SK-N-SH (cell line): Measurements from ENCODE around the gene LSM10.

Experiments used
- CHD2 ChIP-seq: fragments of 150-350 bp; IDR thresholded peaks from 2 replicates; pipeline ENCODE4 v1.6.1; 2018; ENCODE audit warnings: low read length; ENCODE audit not compliant: partially characterized antibody
- ELF1 ChIP-seq: IDR thresholded peaks from 2 replicates; pipeline ENCODE4 v1.4.0; 2012
- EP300 ChIP-seq, 2 experiments: IDR thresholded peaks; 2 replicates each; pipeline versions ENCODE4 v1.4.0 to v1.6.1; 2012; ENCODE audit warnings: borderline replicate concordance in 1 of 2, low read depth in 1 of 2, low read length in 1 of 2
- FOXJ3 ChIP-seq: sonication (generic); formaldehyde crosslinking; IDR thresholded peaks from 2 replicates; pipeline ENCODE4 v1.5.1; 2020; ENCODE audit warnings: mild to moderate bottlenecking, missing genetic modification reagents
- GATA2 ChIP-seq: sonication (generic); formaldehyde crosslinking; IDR thresholded peaks from 2 replicates; pipeline ENCODE4 v1.5.0; 2020; ENCODE audit warnings: mild to moderate bottlenecking, missing genetic modification reagents
- MEF2A ChIP-seq: IDR thresholded peaks from 2 replicates; pipeline ENCODE4 v1.4.0; 2012; ENCODE audit warnings: low read depth, borderline replicate concordance
- MXI1 ChIP-seq: IDR thresholded peaks from 2 replicates; pipeline ENCODE4 v1.6.1; 2012; ENCODE audit warnings: mild to moderate bottlenecking, low read depth, low read length, improper control_type of control experiment
- POLR2AphosphoS5 ChIP-seq: IDR thresholded peaks from 2 replicates; pipeline ENCODE4 v1.6.1; 2012; ENCODE audit warnings: low read depth, low read length
- RAD21 ChIP-seq: IDR thresholded peaks from 2 replicates; pipeline ENCODE4 v1.6.1; 2012; ENCODE audit warnings: mild to moderate bottlenecking, low read length
- RFX5 ChIP-seq: IDR thresholded peaks from 2 replicates; pipeline ENCODE4 v1.6.1; 2012; ENCODE audit warnings: mild to moderate bottlenecking, improper control_type of control experiment, low read length
- SIN3A ChIP-seq: IDR thresholded peaks from 2 replicates; pipeline ENCODE4 v1.6.1; 2012; ENCODE audit warnings: low read depth, mild to moderate bottlenecking, low read length, moderate library complexity, borderline replicate concordance
- TAF1 ChIP-seq: IDR thresholded peaks from 2 replicates; pipeline ENCODE4 v1.6.1; 2012; ENCODE audit warnings: low read depth, mild to moderate bottlenecking, low read length, moderate library complexity, borderline replicate concordance
- TF ChIP-seq, protein P1 (sequence below): fragments of 200-600 bp; sonication (generic); IDR thresholded peaks from 2 replicates; pipeline ENCODE4 v1.6.1; 2017; ENCODE audit warnings: antibody characterized with exemption, mild to moderate bottlenecking, moderate library complexity
- TF ChIP-seq, protein P2 (sequence below): IDR thresholded peaks from 2 replicates; pipeline ENCODE4 v1.4.0; 2012; ENCODE audit warnings: low read depth, borderline replicate concordance

DNA sequence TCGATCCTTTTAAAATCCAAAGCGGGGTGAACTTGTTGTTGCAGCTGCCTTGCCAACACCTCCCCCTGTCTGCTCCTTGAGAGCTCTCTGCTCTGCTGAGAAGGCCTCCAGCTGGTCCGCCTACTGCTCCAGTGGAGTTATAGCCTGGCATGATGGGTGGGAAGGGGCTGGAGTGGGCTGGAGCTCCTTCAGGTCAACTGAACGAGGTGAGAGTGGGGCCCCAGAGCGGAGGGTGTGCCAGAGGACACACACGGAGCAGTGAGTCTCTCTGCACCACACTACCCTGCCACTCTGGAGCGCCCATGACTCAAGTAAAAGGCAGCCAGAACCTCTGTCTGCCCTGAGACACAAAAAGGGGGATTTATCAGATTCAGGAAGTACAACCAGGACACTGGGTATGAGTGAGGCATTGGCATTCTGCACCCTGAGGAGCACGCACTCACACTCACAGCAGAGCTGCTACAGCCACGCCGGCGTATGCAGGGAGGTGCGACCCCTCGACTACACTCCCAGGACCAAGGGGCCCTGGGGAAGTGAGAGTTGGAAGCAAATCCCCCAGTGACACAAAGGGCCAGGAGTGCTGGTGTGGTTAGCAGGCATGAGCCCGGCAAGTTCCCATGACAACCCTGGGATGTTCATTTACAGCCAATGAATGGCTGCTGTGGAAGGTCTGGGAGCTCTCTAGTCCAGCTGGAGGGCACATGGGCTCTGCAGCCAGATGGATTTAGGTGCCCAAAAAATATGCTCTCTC lies 46.3 kb downstream of the LSM10 start:
- TF ChIP-seq GATA2 (no peak), RFX5 (no peak), MEF2A (no peak), TAF1 (0 out of 2 replicates have a peak, but pooled peaks have one; percentile 45), CHD2 (no peak), MXI1 (peak; percentile 88), RAD21 (0 out of 2 replicates have a peak, but pooled peaks have one; percentile 9), POLR2AphosphoS5 (peak; percentile 59), EP300 (IDR thresholded peaks at IDR 0.05; ENCODE audit: borderline replicate concordance in 1 of 2, low read depth in 1 of 2, low read length in 1 of 2) (peak in 1 of 2 experiments; percentile 72; a peak in 1 of 4 replicates), FOXJ3 (CRISPR knock-in tag) (no peak), SIN3A (no peak), ELF1 (peak; percentile 82)
- TF ChIP-seq, protein P1, sequence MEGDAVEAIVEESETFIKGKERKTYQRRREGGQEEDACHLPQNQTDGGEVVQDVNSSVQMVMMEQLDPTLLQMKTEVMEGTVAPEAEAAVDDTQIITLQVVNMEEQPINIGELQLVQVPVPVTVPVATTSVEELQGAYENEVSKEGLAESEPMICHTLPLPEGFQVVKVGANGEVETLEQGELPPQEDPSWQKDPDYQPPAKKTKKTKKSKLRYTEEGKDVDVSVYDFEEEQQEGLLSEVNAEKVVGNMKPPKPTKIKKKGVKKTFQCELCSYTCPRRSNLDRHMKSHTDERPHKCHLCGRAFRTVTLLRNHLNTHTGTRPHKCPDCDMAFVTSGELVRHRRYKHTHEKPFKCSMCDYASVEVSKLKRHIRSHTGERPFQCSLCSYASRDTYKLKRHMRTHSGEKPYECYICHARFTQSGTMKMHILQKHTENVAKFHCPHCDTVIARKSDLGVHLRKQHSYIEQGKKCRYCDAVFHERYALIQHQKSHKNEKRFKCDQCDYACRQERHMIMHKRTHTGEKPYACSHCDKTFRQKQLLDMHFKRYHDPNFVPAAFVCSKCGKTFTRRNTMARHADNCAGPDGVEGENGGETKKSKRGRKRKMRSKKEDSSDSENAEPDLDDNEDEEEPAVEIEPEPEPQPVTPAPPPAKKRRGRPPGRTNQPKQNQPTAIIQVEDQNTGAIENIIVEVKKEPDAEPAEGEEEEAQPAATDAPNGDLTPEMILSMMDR: no peak; the same call in 1 of the 2 replicates
- TF ChIP-seq, protein P2, sequence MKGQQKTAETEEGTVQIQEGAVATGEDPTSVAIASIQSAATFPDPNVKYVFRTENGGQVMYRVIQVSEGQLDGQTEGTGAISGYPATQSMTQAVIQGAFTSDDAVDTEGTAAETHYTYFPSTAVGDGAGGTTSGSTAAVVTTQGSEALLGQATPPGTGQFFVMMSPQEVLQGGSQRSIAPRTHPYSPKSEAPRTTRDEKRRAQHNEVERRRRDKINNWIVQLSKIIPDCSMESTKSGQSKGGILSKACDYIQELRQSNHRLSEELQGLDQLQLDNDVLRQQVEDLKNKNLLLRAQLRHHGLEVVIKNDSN: no peak
